Vagina (tissue), 2 donors: Measurements from ENCODE around the gene AGPAT4.

Experiments used
- CTCF ChIP-seq, 3 experiments: fragments of 450-650 bp in 2 of 3; fragments of 200-600 bp in 1 of 3; sonication (generic) in 1 of 3; IDR thresholded peaks; one replicate each; pipeline ENCODE4 v1.5.1; 2017 to 2019; ENCODE audit warnings: antibody characterized with exemption in 3 of 3, mild to moderate bottlenecking in 2 of 3, moderate library complexity in 2 of 3
- POLR2A ChIP-seq, 2 donors: fragments of 450-650 bp; IDR thresholded peaks; one replicate each; pipeline ENCODE4 v1.6.1; 2017; ENCODE audit warnings: antibody characterized with exemption in 2 of 2, mild to moderate bottlenecking in 2 of 2, moderate library complexity in 2 of 2
- POLR2AphosphoS5 ChIP-seq, 2 donors: sonication (generic); formaldehyde crosslinking; IDR thresholded peaks; one replicate each; pipeline ENCODE4 v1.9.0; 2017; ENCODE audit warnings: antibody characterized with exemption in 2 of 2, mild to moderate bottlenecking in 2 of 2, low read depth in 1 of 2; ENCODE audit not compliant: insufficient read depth in 1 of 2

GRCh38 chr6:161230339-161230738, 43.5 kb downstream of the AGPAT4 start:
- TF ChIP-seq POLR2AphosphoS5 (IDR thresholded peaks at IDR 0.05; ENCODE audit: insufficient read depth in 1 of 2, low read depth in 1 of 2) (no peak), CTCF (IDR thresholded peaks at IDR 0.05) (no peak), POLR2A (IDR thresholded peaks at IDR 0.05) (no peak)
